Body of pancreas (tissue), 4 donors: ENCODE results near the gene FHOD3.

Experiments
- POLR2A ChIP-seq, 3 donors: fragments of 450-650 bp; IDR thresholded peaks; one replicate each; pipeline ENCODE4 v1.6.1; 2016; ENCODE audit warnings: antibody characterized with exemption in 3 of 3, mild to moderate bottlenecking in 2 of 3
- TF ChIP-seq, protein P1 (sequence below), 7 experiments: fragments of 450-650 bp in 4 of 7; fragments of 200-600 bp in 3 of 7; sonication (generic) in 3 of 7; IDR thresholded peaks; one replicate each; pipeline ENCODE4 v1.5.1; 2016 to 2019; ENCODE audit warnings: antibody characterized with exemption in 7 of 7

DNA sequence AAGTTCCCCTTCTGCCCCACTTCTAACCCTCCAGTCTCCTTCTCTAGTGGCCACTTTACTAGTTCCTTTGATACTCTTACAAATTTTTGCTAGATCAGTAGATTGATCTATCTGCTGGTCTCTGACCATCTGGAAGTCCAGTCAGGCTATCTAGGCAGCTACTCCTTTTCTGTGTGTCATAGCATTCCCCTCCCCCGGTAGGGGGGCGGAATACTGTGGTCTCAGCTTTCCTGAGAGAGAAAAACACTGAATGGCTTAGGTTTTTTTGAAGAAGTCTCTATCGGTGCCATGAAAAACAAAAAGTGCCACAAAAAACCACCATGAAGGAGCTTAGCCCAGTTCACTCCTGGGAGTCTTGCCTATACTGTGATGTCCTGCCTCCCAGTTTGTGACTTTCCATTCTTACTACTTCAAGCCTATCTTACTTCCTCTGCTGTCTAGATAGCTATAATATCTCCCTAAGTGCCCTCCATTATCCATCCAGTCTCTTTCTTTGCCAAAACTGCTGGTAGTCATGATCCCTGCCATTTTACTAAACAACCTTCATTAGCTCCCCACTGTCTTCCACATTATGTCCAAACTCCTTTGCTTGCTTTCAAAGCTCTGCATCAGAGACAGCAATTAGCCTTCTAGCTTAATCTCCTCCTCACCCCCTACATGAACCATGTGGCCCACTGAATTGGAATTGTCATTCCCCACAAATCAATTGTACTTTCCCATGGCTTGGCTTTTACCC lies 501.4 kb downstream of the FHOD3 start:
- TF ChIP-seq, protein P1, sequence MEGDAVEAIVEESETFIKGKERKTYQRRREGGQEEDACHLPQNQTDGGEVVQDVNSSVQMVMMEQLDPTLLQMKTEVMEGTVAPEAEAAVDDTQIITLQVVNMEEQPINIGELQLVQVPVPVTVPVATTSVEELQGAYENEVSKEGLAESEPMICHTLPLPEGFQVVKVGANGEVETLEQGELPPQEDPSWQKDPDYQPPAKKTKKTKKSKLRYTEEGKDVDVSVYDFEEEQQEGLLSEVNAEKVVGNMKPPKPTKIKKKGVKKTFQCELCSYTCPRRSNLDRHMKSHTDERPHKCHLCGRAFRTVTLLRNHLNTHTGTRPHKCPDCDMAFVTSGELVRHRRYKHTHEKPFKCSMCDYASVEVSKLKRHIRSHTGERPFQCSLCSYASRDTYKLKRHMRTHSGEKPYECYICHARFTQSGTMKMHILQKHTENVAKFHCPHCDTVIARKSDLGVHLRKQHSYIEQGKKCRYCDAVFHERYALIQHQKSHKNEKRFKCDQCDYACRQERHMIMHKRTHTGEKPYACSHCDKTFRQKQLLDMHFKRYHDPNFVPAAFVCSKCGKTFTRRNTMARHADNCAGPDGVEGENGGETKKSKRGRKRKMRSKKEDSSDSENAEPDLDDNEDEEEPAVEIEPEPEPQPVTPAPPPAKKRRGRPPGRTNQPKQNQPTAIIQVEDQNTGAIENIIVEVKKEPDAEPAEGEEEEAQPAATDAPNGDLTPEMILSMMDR (IDR thresholded peaks at IDR 0.05): no peak
- TF ChIP-seq POLR2A (IDR thresholded peaks at IDR 0.05): no peak
